HG03103 (cell line): ENCODE data around the gene DLAT.
"Not testable (repeated sequence)": the region's sequence is repeated elsewhere in the genome, so short reads cannot be mapped to it uniquely, and the experiment has no call there.

ENCODE experiments used
- ATAC-seq: cut with Tn5 transposase; IDR thresholded peaks from one replicate; pipeline ENCODE4 v1.9.1; 2021; ENCODE audit warnings: low read depth; ENCODE audit not compliant: unreplicated experiment

The DLAT gene

DNA sequence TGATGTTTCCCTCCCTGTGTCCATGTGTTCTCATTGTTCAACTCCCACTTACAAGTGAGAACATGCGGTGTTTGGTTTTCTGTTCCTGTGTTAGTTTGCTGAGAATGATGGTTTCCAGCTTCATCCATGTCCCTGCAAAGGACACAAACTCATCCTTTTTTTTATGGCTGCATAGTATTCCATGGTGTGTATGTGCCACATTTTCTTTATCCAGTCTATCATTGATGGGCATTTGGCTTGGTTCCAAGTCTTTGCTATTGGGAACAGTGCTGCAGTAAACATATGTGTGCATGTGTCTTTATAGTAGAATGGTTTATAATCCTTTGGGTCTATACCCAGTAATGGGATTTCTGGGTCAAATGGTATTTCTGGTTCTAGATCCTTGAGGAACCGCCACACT lies 21.4 kb downstream of the DLAT start:
- ATAC-seq = not testable (repeated sequence)

DNA sequence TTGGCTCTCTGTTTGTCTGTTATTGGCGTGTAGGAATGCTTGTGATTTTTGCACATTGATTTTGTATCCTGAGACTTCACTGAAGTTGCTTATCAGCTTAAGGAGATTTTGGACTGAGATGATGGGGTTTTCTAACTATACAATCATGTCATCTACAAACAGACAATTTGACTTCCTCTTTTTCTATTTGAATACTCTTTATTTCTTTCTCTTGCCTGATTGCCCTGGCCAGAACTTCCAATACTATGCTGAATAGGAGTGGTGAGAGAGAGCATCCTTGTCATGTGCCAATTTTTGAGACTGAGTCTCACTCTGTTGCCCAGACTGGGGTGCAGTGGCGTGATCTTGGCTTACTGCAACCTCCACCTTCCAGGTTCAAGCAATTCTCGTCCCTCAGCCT lies 23.0 kb downstream of the DLAT start:
- ATAC-seq = not testable (repeated sequence)

DNA sequence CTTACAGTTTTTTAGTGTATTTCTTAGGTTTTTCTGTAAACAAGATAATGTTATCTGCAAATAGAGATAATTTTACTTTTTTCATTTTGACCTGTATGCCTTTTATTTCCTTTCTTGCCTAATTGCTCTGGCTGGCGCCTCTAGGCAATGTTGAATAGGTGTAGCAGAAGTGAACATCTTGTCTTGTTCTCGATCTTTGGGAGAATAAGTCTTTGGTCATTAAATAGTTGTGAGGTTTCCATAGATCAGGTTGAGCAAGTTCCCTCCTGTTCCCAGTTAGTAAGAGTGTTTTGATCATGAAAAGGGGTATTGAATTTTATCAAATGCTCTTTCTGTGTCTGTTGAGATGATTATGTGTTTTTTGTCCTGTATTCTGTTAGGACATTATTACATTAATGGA lies 24.6 kb downstream of the DLAT start:
- no peak for ATAC-seq

DNA sequence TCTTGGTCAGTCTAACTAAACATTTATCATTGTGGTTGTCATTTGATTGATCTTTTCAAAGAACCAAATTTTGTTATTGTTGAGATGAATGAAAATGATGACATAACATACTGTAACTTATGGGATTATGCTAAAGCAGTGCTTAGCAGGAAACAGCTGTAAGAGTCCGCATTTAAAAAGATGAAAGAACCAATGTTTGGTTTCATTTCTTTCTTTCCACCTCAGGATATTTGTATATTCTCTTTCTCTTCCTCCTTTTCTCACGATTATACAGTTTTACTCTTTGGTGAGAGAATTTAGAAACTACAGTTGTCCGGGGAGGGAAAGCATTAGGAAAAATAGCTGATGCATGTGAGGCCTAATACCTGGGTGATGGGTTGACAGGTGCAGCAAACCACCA lies 25.5 kb downstream of the DLAT start:
- ATAC-seq = peak; percentile 59

DNA sequence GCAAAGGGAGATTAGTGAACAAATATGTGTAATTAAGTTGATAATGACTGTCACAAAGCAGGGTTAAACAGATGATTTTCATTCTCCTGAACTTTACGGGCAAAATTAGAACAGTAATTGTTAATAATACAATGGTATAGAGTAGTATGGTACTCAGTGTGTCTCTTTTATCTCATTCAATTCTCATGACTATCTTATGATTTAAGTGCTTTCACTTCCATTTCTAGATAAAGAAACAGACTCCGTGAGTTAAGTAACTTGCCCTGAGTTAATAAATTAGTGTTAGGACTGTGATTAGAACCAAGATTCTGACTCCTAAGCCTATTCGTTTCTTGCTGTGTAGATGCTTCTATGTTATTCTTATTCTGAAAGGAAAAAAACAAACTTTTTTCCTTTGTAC lies 26.6 kb downstream of the DLAT start:
- ATAC-seq = no peak

DNA sequence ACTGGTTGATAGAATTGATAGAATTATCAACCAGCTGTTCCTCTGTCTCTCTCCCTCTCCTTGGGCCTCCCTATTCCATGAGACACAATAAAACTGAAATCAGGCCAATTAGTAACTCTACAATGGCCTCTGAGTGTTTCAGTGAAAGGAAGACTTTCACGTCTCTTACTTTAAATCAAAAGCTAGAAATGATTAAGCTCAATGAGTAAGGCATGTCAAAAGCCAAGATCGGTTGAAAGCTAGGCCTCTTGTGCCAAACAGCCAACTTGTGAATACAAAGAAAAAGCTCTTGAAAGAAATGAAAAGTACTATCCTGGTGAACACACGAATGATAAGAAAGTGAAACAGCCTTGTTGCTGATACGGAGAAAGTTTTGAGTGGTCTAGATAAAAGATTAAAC lies 32.0 kb downstream of the DLAT start:
- no peak for ATAC-seq

DNA sequence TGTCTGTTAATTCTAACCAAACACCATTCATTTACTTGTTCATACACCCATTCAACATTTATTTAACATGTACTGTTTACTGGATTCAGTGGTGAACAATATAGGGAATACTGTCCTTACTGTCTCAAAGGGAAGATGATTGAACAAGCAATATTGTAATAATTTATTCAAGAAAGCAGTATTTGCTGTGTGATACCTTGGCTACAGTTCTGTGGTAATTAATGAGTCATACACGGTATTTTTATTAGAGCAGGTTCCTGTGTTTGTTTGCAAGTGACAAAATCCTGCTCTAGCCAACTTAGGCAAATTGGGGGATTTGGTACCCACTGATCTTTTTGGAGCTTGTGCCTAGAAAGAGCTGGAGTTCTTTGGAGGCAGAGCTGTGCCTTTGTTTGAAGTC lies 32.9 kb downstream of the DLAT start:
- no peak for ATAC-seq

DNA sequence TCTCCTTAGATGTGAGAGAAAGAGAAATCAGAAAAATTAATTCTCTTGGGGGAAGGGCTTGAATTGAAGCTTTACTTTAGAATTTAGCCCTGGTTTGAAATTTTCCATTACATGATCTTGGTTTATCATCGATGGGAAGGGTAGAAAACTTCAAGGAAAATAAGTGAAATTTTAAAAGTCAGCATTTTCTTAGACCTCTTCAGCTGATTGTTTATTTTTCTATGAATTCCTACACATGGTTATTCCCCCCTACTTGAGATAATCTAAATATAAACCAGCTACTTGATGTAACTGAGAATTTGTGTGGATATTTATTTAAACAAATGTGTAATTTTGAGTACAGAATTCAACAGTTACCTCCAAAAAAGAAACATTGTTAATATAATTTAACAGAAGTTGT lies 37.7 kb downstream of the DLAT start:
- ATAC-seq = no peak

DNA sequence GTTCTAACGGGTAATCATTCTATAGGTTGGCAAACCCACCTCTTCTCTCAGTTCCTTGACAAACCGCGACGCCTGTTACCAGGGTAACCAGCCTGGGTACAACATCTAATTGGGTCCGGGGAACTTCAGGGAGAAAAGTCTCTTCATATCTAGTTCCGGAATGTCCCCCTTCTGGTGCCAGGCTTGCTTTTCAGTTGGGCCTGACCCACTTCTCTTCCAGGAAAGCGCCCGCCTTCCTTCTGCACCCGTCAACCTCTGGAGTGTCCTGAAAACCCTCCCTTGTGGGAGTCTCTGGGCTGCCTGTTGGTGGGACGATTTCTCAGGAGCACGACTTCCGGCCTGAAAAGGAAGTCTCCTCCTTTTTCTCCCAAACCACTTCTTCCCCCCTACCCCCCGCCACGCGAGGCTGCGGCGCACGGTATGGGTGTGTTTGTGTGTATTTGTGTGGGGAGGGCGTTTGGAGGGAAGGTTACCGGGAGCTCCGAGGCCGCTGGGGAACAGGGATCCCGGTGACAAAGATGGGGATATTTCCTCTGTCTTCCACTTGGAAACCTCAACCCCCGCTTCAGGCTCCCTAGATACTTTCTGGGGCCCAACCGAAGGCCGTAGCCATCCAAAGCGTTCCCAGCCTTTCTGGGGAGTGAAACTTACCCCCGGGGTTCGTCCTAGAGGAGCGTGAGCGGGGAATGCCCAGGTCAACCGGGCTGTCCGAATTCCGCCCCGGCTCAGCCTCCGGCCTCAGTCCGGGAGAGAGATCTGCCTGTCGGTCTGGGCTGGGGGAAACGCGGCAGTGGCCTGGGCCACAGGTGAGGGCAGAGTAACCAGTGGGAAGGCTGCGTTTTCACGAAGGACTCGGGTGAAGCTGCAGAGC lies 49.0 kb downstream of the DLAT start, which contains the start of the genes NKAPD1 and PIH1D2:
Gene NKAPD1, plus strand, starts transcription at position 359 of the 871 bp plus-strand sequence. CDS start 1,276 bp downstream, outside the sequence.
Gene PIH1D2, minus strand, starts transcription at position 77 of the 871 bp plus-strand sequence. CDS start 843 bp downstream, outside the sequence.
- ATAC-seq = peak; percentile 77

DNA sequence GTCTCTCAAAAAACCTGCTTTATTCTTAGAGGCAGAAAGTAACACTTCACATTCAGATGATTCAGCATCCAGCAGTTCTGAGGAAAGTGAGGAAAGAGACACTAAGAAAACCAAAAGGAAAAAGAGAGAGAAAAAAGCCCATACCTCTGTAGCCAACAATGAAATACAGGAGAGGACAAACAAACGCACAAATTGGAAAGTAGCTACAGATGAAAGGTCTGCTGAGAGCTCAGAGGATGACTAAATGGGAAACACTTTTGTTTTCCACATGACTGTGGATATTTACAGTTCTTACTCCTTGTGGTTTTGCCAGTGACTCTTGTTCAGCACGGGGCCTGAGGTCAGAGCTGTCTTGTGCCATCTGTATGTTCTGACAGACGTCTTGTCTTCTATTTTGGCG lies 57.5 kb downstream of the DLAT start:
- no peak for ATAC-seq

DNA sequence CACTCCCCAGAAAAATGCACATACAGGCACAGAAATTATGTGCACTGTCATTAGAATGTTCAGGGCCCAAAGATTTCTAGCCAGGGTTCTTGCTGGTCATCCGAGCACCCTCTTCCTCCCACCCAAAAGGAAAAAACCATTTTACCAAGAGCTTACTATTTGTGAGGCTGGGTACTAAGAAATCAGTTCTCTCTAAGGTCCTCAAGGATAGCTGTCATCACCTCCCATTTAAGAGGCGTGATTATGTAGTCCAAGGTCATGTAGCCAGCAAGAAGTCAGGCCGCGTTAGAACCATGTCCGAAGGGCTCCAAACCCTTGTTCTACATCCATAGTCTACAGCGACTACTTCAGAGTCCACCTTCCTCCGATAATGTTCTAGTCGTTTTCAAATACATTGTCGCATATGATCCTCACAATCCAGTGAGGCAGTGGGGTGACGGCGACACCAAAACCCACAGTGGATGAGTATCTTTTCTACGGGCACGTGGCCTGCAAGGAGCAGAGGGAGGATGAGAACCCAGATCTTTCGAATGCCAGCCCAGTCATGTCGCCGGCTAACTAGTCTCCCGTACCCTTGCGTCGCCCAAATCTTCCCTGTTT lies 60.7 kb downstream of the DLAT start:
- ATAC-seq = peak; percentile 9

DNA sequence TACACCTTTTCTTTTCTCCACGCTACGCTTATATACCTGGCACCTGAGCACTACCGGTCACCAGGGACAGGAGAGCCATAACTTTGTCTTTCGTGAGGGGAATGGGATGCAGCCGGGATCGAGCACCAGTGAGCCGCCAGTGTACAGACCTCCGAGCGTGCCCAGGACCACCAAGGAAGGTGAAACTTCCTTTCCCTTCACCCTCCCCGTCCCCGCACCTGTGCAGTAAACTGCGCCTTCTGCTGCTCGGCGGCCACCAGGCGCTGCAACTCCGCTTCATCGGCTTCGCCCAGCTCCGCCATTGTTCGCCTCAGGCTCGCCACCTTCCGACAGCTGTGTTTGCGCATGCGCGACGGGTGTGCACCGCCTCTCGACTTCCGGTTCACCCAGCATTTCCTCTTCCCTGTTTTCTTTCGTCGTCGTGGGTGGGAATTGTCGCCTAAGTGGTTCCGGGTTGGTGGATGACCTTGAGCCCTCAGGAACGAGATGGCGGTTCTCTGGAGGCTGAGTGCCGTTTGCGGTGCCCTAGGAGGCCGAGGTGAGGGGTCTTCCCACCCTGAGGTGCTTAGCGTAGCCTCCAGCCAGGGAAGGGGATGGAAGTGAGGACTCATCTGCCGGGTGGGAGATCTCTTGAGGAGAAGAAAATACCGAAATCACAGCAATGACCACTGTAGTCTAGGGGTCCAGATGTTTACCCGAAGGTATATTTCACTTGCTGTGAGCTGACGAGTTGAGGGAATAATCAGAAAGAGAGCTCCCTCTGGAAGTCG lies 61.4 kb downstream of the DLAT start, which contains the start of the genes SDHD and TIMM8B:
Gene SDHD, plus strand, starts transcription at position 452 of the 770 bp plus-strand sequence. Its CDS starts 35 bp downstream, at position 487.
Gene TIMM8B, minus strand, starts transcription at position 335 of the 770 bp plus-strand sequence. Its CDS starts 33 bp downstream, at position 302.
- ATAC-seq = peak; percentile 91

DNA sequence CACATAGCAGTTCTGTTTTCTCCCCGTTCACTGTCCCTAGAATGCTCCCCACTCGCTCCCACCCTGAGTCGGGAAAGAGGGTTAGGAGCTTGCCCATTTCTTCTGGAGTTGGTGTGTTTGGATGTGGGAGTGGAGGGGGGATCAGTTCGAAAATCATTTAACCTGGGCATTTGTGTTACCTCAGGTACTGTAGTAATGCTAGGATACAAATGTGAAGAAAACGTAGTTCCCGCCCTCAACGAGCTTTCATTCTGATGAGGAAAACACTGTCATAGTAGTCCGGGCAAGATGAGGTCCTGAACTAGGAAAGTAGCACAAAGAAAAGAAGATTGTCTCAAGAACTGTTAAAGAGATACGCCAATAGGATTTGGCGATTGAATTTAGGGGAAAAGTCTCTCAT lies 62.0 kb downstream of the DLAT start:
- peak; percentile 12 for ATAC-seq

DNA sequence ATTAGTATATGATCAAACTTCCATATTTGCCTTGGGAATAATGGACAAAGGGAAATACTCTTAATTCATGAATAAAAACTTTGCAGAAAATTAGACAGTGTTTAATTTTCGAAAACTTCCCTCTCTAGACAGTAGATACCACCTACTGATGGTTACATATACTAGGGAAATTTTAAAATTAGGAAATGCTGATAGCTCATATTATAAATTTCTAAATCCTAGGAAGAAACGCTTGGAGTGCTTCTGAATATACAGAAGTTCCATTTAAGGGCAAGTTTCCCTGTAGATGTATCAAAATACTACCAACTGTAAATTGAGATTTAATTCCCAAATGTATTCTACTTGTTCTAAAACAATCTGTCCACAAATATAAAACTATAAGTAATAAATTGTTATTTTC lies 70.1 kb downstream of the DLAT start:
- not testable (repeated sequence) for ATAC-seq

DNA sequence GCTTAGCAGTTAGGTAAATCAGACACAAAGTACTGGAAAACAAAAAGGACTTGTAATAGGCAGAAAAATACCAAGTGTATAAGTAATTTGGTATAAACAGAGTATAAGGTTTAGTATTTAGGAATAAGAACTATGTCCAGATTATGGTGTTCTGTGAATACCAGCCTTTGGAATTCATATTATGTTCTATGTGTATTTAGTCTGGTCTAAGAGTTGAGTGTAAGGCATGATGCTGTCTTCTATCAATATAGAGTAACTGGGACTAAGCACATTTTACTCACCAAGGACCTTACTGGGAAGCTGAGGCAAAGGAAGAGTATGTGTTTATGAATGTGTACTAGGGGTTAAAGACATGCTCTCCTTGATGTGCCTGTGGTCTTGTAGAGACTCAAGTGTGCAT lies 71.0 kb downstream of the DLAT start:
- no peak for ATAC-seq

DNA sequence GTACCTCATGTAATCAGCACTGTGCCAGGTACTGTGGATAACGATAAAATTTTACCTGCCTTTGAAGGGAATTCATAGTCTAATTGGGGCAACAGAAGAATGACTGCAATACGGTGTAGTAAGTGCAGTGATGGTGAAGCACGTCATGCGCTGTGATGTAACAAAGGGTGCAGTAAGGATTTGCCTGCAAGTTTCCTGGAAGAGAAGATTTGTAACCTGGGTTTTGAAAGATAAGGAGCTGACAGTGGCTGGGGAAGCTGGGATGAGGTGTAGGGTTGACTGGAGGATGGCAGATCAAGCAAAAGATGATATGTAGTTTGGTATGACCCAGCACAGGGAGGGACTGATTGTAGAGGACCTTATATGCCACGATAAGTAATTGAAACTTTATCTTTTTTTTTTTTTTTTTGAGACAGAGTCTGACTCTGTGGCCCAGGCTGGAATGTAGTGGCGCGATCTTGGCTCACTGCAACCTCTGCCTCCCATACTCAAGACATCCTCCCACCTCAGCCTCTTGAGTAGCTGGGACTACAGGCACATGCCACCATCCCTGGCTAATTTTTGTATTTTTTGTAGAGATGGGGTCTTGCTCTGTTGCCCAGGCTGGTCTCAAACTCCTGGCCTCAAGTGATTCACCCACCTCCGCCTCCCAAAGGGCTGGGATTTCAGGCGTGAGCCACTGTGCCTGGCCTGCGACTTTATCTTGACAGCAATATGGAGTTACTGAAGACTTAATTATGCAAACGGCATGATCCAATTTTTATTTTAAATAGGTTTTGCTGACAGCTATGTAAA lies 72.7 kb downstream of the DLAT start:
- ATAC-seq = no peak

DNA sequence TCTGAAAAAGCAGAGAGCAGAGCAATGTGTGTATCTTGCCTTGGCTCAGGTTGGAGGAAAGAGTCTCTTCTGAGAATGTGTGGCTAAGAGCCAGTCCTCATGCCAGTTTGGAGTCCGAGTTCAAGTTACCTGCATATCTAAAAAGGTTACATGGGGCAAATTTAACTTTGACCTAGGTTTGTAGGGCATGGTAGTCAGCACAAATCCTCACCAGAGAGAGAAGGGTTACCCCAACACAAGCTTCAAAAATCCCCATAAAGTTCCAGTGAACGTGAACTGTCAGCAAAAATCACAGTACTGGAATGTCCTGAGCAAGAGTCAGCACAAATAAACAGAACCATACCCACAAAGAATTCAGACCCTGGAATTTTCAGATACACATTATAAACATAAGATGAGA lies 75.3 kb downstream of the DLAT start:
- no peak for ATAC-seq

DNA sequence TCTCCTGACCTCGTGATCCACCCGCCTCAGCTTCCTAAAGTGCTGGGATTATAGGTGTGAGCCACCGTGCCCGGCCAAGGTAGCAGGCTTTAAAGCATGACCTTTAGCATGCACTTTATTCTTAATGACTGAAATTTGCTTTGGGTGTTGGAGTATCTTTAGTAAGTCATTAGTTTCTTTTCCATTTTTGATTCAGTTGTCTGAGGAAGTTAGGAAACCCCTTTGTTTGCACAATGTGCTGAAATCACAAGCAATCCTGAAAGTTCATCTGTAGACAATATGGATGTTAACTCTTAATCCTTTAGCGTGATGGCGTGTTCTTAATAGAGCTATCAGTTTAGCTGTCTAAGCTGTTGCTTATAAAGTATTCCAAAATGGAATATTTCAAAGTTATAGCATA lies 78.2 kb downstream of the DLAT start:
- ATAC-seq = no peak

DNA sequence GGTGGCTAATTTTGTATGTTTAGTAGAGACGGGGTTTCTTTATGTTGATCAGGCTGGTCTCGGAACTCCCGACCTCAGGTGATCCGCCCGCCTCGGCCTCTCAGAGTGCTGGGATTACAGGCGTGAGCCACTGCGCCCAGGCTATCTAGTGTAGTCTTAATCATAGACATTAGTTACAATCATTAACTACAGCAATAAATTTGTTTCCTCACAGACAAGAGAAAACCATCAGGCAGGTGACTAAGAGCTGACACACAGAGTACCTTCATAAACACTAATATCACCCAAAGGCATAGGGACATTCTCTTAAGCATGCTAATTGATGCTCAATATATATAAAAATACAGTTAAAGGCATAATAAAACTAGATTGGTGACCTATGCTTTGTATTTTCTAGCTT lies 80.9 kb downstream of the DLAT start:
- no peak for ATAC-seq
